Measurements from ENCODE around the gene IPP.

The IPP gene

GRCh38 chr1:45669859-45670655 is 80.4 kb downstream of the IPP start:
- TF ChIP-seq, protein P1, sequence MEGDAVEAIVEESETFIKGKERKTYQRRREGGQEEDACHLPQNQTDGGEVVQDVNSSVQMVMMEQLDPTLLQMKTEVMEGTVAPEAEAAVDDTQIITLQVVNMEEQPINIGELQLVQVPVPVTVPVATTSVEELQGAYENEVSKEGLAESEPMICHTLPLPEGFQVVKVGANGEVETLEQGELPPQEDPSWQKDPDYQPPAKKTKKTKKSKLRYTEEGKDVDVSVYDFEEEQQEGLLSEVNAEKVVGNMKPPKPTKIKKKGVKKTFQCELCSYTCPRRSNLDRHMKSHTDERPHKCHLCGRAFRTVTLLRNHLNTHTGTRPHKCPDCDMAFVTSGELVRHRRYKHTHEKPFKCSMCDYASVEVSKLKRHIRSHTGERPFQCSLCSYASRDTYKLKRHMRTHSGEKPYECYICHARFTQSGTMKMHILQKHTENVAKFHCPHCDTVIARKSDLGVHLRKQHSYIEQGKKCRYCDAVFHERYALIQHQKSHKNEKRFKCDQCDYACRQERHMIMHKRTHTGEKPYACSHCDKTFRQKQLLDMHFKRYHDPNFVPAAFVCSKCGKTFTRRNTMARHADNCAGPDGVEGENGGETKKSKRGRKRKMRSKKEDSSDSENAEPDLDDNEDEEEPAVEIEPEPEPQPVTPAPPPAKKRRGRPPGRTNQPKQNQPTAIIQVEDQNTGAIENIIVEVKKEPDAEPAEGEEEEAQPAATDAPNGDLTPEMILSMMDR (IDR thresholded peaks at IDR 0.05), result no peak

DNA sequence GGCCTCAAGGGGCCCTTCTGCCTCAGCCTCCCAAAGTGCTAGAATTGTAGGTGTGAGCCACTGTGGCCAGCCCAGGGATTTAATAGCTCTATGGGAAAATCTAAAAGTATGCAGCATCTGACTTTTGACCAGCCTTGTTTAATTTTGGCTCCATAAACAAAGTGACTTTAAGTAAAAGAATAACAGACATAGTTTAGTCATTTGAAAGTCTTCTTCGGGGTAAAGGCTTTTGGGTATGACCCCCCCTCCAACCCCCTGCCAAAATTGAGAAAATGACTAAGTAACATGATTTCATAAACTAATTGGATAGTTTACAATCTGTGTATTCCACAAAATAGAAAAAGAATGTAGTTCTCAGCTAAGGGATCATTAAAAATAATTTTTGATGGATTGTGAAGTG is 81.1 kb downstream of the IPP start:
- TF ChIP-seq, protein P1 (IDR thresholded peaks at IDR 0.05), result no peak

DNA sequence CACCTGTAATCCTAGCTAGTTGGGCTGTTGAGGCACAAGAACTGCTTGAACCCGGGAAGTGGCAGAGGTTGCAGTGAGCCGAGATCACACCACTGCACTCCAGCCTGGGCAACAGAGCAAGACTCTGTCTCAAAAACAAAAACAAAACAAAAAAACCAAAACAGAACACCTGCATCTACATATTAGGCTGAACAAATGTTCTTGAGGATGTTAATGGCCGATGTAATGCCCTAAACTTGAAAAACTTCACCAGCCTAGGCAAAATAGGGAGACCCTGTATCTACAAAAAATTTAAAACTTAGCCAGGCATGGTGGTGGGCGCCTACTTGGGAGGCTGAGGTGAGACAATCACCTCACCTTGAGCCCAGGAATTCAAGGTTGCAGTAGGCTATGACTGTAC is 81.9 kb downstream of the IPP start:
- TF ChIP-seq, protein P1 (IDR thresholded peaks at IDR 0.05), result no peak

DNA sequence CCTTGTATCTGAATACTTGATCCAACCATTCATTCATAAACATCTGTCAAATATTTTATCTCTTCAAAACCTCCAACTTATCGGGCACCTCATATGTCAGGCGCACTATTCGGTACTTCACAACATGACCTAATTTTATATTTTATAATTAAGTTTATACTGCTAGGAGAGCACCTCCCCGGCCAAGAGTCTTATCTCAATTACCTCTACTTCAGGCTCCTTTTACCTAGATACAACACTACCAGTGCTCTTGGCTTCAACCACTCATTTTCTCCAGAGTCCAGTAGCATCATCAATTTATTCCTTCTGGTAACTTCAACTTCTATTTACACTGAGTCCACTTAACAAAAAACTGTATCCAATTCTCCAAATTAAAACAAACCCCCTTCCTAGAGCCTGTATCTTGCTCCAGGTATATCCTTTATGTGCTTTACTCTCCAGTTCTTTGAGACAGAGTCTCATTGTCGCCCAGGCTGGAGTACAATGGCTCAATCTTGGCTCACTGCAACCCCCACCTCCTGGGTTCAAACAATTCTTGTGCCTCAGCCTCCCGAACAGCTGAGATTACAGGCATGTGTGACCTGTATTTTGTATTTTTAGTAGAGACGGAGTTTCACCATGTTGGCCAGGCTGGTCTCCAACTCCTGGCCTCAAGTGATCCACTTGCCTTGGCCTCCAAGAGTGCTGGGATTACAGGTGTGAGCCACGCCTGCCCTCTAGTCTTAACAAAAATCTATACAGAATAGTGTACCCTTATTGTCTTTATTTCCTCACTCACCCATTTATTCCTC is 82.9 kb downstream of the IPP start:
- TF ChIP-seq, protein P1 (IDR thresholded peaks at IDR 0.05), result no peak

- TF ChIP-seq, protein P1 (IDR thresholded peaks at IDR 0.05), result no peak
Measured at GRCh38 chr1:45666836-45667235, 83.6 kb downstream of the IPP start.

GRCh38 chr1:45660336-45660735 is 90.1 kb downstream of the IPP start:
- TF ChIP-seq, protein P1 (IDR thresholded peaks at IDR 0.05), result no peak

GRCh38 chr1:45659222-45659621 is 91.2 kb downstream of the IPP start:
- TF ChIP-seq, protein P1 (IDR thresholded peaks at IDR 0.05), result no peak
